ENCODE data around the gene VASN. TPM values are rescaled to one million over a fixed set of nuclear protein-coding genes. Genes with fewer than 3 reads are reported as not detected.

VASN gene
- total and polyA plus RNA-seq, 10 of the 15 experiments (the other 5 are each of a cell fraction or from before 2014, with no cell fraction given) = 0.02 to 0.19 (median 0.14) TPM; not detected in 6

- TF ChIP-seq USF2 (IDR thresholded peaks at IDR 0.05; ENCODE audit: borderline replicate concordance, low read depth, low read length) (no peak), ZBTB40 (IDR thresholded peaks at IDR 0.05; ENCODE audit: borderline replicate concordance) (no peak), YY1 (IDR thresholded peaks at IDR 0.05; ENCODE audit: low read depth, low read length) (no peak), RUNX3 (IDR thresholded peaks at IDR 0.05; ENCODE audit: low read length) (no peak), FOXM1 (IDR thresholded peaks at IDR 0.05; ENCODE audit: low read depth, low read length) (no peak), RAD21 (IDR thresholded peaks at IDR 0.05; ENCODE audit: insufficient read depth, low read depth, low read length) (no peak)
Observed at GRCh38 chr16:4426021-4426684, 54.5 kb downstream of the VASN start (continued).

All from GM12878 (cell line).